HG02884 (cell line): ENCODE data around the gene FSTL4.

ENCODE experiments used
- ATAC-seq: cut with Tn5 transposase; IDR thresholded peaks from one replicate; pipeline ENCODE4 v1.9.1; 2021; ENCODE audit warnings: mild to moderate bottlenecking, moderate library complexity; ENCODE audit not compliant: unreplicated experiment

FSTL4 gene

GRCh38 chr5:133611357-133612248 is 738 bp downstream of the FSTL4 start:
- no peak for ATAC-seq

DNA sequence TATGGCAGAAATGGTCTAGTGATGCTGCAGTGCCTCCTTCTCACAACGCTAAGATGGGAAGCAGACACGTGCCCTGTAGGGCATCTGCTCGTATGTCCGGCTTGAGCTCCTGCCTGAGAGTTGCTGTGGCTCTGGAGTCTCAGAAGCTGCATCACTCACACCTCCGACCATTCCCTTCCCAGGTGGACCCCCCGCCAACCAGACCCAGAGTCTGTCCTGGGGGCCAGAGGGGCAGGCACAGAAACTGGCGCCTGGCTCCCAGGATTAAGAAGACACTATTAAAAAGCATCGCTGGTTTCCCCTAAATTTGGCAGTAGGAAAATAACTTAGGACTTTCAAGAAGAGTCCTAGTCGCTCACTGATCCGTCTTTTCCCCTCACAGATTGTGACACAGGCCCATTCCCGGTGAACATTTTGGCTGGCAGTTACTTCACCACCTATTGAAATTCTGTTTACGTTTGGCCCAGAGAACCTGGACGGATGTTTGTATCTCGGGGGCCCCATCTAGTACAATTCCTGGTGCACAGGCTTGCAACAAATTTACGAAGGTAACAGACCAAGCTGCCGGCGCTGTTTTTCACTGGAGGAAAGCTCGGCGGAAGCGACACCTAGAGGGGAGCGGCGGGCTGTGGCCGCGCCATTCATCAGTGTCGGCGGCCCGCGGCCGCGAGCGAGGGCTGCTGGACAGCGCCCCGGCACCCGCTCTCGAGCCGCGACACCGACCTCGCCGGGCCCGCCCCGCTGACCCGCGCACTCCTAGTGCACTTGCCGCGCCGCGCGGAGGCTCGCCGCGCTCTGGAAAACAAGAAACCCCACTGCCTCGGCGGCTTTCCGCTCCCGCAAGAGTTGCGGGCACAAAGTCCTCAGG is 1.6 kb downstream of the FSTL4 start:
- ATAC-seq, result no peak

- no peak for ATAC-seq
Measured at GRCh38 chr5:133607451-133607850, 4.9 kb downstream of the FSTL4 start.

DNA sequence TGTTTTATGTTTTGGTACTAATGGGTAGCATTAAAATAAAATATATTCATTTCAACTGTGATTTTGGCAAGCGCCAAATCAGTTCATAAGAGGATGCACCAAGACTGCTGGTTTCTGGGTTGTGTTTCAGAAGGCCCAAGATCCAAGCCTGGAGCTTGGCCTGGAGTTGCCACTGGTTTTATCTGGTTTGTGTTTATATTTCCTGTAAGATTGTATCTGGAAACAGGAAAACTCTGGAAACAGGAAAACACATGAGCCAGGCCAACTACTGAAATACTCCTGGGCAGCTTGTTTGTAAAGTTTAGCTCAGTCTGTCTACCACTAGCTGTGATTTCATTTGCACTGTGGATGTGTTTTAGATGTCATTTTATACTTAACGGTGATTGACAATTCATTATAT is 5.5 kb downstream of the FSTL4 start:
- ATAC-seq, result no peak

DNA sequence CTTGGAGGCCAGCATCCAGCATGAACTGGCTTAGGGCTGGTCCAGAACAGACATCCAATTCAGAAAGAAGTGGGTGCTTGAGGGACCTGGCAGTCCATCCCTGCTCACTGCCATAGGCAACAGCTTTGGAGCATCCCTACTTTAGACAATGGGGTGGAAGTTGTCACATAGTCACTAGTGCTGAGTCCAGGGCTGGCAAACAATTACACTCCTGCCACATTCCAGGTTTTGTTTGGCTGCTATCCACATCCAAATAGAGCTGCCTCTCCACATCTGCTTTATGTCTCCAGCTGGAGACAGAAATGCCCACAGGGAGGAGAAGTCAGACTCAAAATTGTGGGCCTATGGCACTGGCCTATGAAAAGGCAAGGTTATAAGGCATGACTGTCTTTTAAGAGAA is 7.0 kb downstream of the FSTL4 start:
- no peak for ATAC-seq

DNA sequence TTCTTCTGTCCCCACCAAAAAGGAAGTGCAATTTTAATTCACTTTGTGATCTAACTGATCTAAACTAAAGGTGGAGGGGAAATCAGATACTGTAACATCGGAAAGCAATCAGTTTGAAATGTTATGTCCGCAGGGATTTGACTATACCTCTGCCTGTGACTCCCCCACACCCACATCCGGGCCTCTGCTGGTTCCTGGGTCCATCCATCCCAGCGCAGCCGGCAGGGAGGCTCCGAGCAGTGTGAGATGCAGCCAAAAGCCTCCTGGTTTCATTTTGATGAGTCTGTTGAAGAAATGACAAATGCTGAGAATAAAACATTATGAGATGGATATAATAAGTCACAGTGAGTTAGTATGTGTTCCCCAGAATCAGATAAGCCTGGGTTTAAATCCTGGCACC is 8.6 kb downstream of the FSTL4 start:
- no peak for ATAC-seq

- ATAC-seq, result no peak
Measured at GRCh38 chr5:133602835-133603380, 9.4 kb downstream of the FSTL4 start.

DNA sequence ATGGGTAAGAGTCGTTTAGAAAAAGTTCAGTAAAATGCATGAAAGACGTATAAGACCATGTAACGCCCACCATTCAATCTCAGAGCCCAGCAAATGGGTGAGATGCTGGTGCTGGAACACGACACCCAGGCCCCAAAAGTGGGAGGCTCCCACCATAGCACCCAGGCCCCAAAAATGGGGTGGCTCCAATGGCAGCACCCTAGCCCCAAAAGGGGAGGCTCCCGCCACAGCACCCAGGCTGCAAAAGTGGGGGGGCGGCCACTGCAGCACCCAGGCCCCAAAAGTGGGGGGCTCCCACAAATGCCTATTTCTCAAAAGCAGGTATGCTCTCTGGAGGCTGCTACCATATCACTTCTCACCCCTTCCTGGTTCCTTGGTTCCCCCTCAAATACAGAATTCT is 12.7 kb downstream of the FSTL4 start:
- no peak for ATAC-seq

DNA sequence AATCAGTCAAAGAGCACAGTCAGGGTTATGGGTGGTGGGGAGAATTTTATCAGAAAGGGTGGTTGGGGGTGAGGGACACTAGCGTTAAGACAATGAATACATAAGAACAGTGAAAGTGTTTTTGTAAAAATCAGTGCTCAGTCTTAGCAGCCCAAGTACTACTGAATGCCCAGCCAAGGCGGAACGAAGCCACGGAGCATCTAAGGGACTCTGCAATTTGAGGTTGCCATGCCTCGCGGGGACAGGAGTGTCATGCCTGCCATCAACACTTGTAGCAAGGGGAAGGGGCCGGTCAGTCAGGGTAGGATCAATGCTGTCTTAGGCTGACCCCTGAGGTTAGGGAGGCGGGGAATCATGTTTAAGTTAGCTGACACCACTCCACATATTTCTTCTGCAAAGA is 13.3 kb downstream of the FSTL4 start:
- no peak for ATAC-seq

DNA sequence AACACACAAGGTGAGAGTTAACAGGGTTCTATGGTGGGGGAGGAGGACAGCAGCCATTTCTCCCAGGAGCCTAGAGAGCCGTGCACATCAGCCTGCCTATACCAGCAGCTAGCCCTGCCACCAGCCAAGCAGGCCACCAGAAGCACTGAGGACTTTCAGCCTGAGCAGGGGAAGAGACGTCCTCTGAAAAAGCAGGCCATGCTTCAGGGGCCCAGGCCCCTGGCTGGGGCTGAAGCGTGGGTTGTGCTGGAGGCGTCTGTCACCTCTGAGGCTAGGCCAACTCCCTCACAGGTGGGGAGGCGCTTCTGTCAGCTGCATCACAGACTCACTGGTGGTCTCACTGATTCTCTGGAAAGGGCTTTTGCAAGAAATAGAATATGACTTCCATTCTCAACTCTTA is 16.3 kb downstream of the FSTL4 start:
- no peak for ATAC-seq

DNA sequence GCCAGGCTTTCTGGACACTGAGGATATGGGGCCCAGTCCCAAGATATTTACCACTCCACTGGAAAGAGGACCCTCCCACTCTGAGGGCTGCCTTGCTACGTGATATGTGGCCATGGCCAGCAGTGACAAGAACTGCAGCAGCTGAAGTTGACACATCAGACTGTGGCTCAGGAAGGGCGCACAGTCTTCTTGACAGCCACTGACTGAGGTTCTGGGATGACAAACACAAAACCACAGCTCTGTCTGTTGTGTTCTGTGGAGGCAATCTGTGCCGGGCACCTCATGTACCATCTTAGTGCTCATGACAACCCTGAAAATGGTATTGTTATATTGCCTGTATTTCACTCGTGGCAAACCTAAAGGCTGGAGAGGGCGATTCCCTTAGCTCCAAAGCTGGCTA is 16.9 kb downstream of the FSTL4 start:
- no peak for ATAC-seq

GRCh38 chr5:133589286-133589685 is 23.1 kb downstream of the FSTL4 start:
- ATAC-seq, result no peak

- ATAC-seq, result no peak
Measured at GRCh38 chr5:133582971-133583370, 29.4 kb downstream of the FSTL4 start.

- no peak for ATAC-seq
Measured at GRCh38 chr5:133581918-133582317, 30.4 kb downstream of the FSTL4 start.

- no peak for ATAC-seq
Measured at GRCh38 chr5:133581348-133581747, 31.0 kb downstream of the FSTL4 start.

DNA sequence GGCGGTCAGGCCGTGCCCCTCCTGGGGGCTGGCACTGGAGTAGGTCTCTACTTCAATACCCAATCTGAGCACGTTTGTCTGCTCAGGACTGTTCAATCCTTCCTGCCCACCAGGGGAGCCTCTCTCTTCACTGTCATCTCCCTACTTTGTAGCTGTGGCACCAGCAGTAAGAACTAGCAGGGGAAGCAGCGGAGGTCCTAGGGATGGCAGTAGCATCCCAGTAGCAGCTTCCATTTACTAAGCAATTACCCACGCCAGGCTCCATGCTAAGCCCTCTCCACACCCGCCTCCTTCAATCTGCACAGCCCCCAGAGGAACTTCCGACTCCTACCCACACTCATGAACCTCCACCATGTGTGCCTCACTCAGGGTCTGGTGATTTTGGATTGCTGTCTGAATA is 31.7 kb downstream of the FSTL4 start:
- no peak for ATAC-seq

GRCh38 chr5:133579766-133580165 is 32.6 kb downstream of the FSTL4 start:
- ATAC-seq, result no peak

- ATAC-seq, result no peak
Measured at GRCh38 chr5:133569347-133569746, 43.0 kb downstream of the FSTL4 start.

DNA sequence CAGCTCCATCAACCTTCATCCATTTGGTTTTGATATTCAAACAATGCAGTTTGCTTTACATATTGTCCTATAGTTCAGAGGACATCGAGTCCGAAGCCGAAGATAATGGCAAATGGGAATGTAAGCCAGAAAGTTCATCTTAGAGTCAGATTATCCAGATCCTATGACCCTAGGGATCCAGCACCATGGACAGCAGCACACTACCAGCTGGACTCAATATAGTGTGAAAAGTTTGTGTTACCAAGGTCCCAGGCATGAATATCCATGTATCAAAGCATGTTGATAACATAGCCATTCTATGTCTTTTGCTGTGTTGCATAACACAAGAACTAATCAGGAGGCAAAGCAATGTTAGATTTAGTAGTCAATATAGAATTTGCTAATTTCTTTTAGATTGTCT is 46.3 kb downstream of the FSTL4 start:
- no peak for ATAC-seq

GRCh38 chr5:133564921-133565565 is 47.3 kb downstream of the FSTL4 start:
- ATAC-seq, result no peak

DNA sequence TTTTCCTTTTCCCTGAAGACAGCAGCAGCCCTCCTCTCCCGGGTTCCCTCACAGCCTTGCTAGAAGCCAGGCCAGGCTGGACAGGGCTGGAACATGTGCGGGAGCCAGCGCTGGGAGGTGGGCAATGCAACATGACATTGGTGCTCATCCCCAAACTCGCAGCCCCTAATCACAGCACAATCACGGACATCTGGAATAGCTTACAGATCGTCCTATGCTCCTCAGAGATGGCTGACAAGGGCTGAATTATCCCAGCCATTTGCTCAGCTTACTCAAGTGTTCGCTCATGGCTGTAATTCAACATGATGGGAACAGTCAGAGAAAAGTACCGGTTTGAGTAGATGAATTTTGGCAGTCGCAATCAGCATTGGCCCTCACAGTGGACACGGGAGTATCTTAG is 49.8 kb downstream of the FSTL4 start:
- ATAC-seq, result no peak
